ENCODE data around the gene POP4. TPM values are rescaled to one million over a fixed set of nuclear protein-coding genes. Genes with fewer than 3 reads are reported as not detected.

Gene POP4
- total RNA-seq, 2 donors from 2014 or later: 62.1 to 94.2 TPM

DNA sequence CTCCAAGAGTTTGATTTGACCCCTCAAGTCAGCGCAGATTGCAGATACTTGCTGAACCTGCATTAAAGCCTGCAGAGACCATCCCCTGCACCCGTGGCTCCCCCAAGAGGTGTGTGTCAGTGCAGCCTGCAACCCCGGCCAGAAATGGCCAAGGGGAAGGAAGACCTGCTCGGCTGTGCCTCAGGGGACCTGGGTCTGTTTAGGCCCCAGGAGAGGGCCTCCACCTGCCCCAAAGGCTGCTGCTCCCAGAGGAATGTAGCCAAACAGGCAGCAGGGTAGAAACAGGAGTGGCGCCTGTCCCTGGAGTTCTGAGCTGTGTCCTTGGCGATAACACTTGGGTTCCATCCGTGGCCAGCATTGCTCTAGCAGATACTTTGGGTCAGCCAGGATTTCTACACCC lies 8.0 kb downstream of the POP4 start:
- intact Hi-C loops (cut with DNase I): loop anchor here (5.0 kb wide), 1 partner anchor 48 kb away; no protein-coding TSS in a partner anchor
- no peak overlapping the region for H3K27ac ChIP-seq
- H3K4me3 ChIP-seq: no peak overlapping the region
- no peak for DNase-seq (ENCODE audit: low spot score)
- no peaks in the 10 kb centered on the region for H3K27me3 ChIP-seq (replicated peaks; ENCODE audit: insufficient read depth)
- TF ChIP-seq POLR2AphosphoS5 (IDR thresholded peaks at IDR 0.05): no peak
- TF ChIP-seq, protein P1, sequence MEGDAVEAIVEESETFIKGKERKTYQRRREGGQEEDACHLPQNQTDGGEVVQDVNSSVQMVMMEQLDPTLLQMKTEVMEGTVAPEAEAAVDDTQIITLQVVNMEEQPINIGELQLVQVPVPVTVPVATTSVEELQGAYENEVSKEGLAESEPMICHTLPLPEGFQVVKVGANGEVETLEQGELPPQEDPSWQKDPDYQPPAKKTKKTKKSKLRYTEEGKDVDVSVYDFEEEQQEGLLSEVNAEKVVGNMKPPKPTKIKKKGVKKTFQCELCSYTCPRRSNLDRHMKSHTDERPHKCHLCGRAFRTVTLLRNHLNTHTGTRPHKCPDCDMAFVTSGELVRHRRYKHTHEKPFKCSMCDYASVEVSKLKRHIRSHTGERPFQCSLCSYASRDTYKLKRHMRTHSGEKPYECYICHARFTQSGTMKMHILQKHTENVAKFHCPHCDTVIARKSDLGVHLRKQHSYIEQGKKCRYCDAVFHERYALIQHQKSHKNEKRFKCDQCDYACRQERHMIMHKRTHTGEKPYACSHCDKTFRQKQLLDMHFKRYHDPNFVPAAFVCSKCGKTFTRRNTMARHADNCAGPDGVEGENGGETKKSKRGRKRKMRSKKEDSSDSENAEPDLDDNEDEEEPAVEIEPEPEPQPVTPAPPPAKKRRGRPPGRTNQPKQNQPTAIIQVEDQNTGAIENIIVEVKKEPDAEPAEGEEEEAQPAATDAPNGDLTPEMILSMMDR (IDR thresholded peaks at IDR 0.05): no peak
- no peak for TF ChIP-seq POLR2A (IDR thresholded peaks at IDR 0.05)
- H3K4me1 ChIP-seq (replicated peaks): no peaks in the 10 kb centered on the region
- H3K9me3 ChIP-seq: no peaks in the 10 kb centered on the region
- peaks cover 7 to 30% of the 10 kb centered on the region in 2 donors for H3K36me3 ChIP-seq
- WGBS: 88% methylated on average over 7 of the region's 7 CpGs

DNA sequence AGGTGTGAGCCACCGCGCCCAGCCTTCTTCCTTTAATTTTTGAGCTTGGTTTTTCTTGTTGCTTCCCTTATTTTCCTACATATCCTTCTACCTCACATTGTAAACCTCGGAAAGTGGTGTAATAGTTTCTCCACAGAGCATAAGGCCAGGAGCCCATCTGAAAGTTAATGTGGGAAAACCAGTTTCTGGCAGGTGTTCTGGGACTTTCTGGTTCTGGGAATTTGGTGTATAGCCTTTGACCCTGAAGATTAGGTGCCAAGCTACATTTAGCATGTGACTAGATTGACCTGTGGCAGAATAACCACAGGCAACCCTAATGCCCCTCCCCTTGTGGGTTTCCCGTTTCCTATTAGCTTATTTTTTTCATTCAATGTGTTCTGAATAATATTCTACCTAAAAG lies 8.7 kb downstream of the POP4 start:
- no peaks in the 10 kb centered on the region for H3K9me3 ChIP-seq
- TF ChIP-seq POLR2A (IDR thresholded peaks at IDR 0.05) (no peak), POLR2AphosphoS5 (IDR thresholded peaks at IDR 0.05) (no peak)
- TF ChIP-seq, protein P1 (IDR thresholded peaks at IDR 0.05): no peak
- H3K4me3 ChIP-seq: no peak overlapping the region
- intact Hi-C loops (cut with DNase I): loop anchor here (5.0 kb wide), 1 partner anchor 48 kb away; no protein-coding TSS in a partner anchor
- no peak for DNase-seq (ENCODE audit: low spot score)
- peaks cover 7 to 30% of the 10 kb centered on the region in 2 donors for H3K36me3 ChIP-seq
- no peaks in the 10 kb centered on the region for H3K27me3 ChIP-seq (replicated peaks; ENCODE audit: insufficient read depth)
- no peaks in the 10 kb centered on the region for H3K4me1 ChIP-seq (replicated peaks)
- H3K27ac ChIP-seq: no peak overlapping the region
- WGBS: 86% methylated on average over 4 of the region's 4 CpGs

DNA sequence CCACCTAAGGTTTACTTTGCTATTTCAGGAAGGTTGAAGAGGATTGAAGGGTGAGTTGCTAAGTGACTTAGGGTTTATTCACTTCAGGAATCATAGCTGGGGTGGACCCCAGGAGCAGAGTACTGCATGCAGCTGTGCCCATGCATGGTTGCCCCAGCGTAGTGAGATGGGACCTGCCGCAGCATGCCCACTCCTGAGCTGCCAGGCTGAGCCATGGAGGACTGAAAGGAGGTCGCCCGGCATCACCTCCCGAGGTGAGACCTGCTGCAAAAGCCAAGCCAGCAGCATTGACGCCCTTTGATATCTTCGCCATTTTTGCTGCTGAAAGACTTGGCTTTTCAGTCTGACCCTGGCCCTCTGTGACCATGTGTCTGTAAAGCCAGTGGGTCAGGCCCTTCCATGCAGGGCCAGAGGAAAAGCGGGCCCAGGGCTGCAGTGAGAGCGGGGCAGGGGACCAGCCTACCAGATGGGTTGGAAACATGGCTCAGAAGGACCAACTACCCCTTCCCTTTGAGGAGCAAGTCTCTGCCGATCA lies 9.9 kb downstream of the POP4 start:
- no peaks in the 10 kb centered on the region for H3K9me3 ChIP-seq
- H3K27ac ChIP-seq: no peak overlapping the region
- TF ChIP-seq POLR2A (IDR thresholded peaks at IDR 0.05) (no peak), POLR2AphosphoS5 (IDR thresholded peaks at IDR 0.05) (no peak)
- TF ChIP-seq, protein P1 (IDR thresholded peaks at IDR 0.05): no peak
- 86% methylated on average over 10 of the region's 10 CpGs for WGBS
- no peaks in the 10 kb centered on the region for H3K27me3 ChIP-seq (replicated peaks; ENCODE audit: insufficient read depth)
- intact Hi-C loops (cut with DNase I): no loop called here
- peaks cover 7 to 30% of the 10 kb centered on the region in 2 donors for H3K36me3 ChIP-seq
- H3K4me3 ChIP-seq: no peak overlapping the region
- no peaks in the 10 kb centered on the region for H3K4me1 ChIP-seq (replicated peaks)
- DNase-seq (ENCODE audit: low spot score): no peak

DNA sequence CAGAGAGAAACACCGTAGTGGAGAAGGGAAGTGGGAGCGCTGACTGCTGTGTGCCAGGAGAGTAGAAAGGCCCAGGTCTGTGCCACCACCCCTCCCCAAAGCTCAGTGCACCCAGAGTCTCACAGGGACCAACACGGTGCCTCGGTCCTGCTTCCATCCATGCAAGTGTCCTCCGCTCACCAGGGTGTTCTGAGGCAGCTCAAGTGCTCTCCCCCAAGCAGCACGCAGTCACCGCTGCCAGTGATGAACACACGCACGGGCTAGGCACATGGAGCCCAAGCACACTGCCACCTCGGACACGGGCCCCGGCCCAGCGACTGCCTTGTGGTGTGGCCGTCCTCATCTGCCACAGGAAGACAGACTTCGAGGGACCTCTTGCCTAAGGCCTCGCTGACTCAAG lies 10.5 kb downstream of the POP4 start:
- Histone ChIP-seq H3K4me3 (no peak overlapping the region), H3K9me3 (no peaks in the 10 kb centered on the region), H3K4me1 (replicated peaks) (no peaks in the 10 kb centered on the region), H3K36me3 (peaks cover 7 to 30% of the 10 kb centered on the region in 2 donors), H3K27me3 (replicated peaks; ENCODE audit: insufficient read depth) (no peaks in the 10 kb centered on the region), H3K27ac (no peak overlapping the region)
- 87% methylated on average over 15 of the region's 16 CpGs for WGBS
- TF ChIP-seq, protein P1 (IDR thresholded peaks at IDR 0.05): no peak
- no peak for TF ChIP-seq POLR2A (IDR thresholded peaks at IDR 0.05)
- TF ChIP-seq POLR2AphosphoS5 (IDR thresholded peaks at IDR 0.05): no peak
- no peak for DNase-seq (ENCODE audit: low spot score)
- intact Hi-C loops (cut with DNase I): no loop called here
